IPS-20b (cell line): ENCODE results near the gene HSD17B8.
"Not testable (repeated sequence)": the region's sequence is repeated elsewhere in the genome, so short reads cannot be mapped to it uniquely, and the experiment has no call there.

Source experiments
- H3K27ac ChIP-seq: one replicate; pipeline ENCODE4 v1.5.1; 2013; ENCODE audit warnings: low read length
- H3K27me3 ChIP-seq: 2 replicates; pipeline ENCODE4 v1.6.1; 2013; ENCODE audit warnings: mild to moderate bottlenecking, low read length, inconsistent platforms; ENCODE audit not compliant: insufficient read depth
- H3K36me3 ChIP-seq: 2 replicates; pipeline ENCODE4 v1.6.1; 2013; ENCODE audit warnings: low read depth, mild to moderate bottlenecking, inconsistent platforms, low read length, moderate library complexity; ENCODE audit not compliant: insufficient read depth
- H3K4me1 ChIP-seq: 2 replicates; pipeline ENCODE4 v1.6.1; 2013; ENCODE audit warnings: mild to moderate bottlenecking, control low read depth, inconsistent platforms, low read length, moderate library complexity; ENCODE audit not compliant: insufficient read depth
- H3K4me3 ChIP-seq: 2 replicates; pipeline ENCODE4 v1.5.1; 2013; ENCODE audit warnings: mild to moderate bottlenecking, low read length, inconsistent platforms
- H3K9ac ChIP-seq: 2 replicates; pipeline ENCODE4 v1.6.1; 2013; ENCODE audit warnings: low read depth, mild to moderate bottlenecking, inconsistent platforms, low read length, moderate library complexity
- H3K9me3 ChIP-seq: 2 replicates; pipeline ENCODE4 v1.6.1; 2013; ENCODE audit warnings: mild to moderate bottlenecking, low read depth, low read length, inconsistent platforms; ENCODE audit not compliant: insufficient read depth

The HSD17B8 gene

DNA sequence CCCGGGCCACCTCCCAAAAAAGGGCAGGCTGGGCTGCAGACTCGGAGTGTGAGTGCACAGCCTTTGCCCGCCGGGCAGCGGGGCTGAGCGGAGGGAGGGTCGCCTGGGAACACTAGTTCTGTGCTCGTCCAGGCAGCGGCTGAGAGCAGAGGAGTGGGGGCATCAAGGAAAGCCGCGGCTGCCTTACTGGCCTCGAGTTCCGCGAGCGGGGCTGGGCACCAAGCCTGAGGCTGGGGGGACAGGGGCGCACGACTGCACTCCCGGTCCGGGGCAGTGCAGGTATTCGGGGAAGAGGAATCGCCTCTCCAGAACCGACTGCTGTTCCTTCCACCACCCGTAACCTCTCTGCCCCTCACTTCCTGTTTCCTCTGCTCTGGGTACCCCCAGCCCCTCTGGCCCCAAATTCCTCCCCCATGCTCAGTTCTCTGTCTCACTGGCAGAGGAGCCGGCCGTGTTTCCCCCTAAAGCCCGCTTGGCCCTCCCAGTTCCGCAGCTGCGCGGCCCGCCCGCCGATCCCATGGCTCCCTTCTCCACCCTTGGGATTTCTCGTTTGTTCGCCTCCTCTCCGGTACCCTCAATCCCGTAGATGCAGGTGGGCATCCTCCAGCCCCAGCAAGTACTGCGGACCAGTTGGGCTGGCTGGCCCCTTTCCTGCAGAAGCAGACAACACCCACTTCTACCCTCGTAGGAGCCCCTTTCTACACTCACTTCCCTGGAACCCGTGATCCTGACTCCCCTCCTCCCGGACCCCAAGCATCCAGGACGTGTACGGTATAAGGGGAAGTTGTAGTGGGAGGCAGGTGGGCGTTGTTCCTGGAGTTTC, 8.9 kb downstream of the HSD17B8 start:
- H3K9me3 ChIP-seq = no peaks in the 10 kb centered on the region
- no peak overlapping the region for H3K27ac ChIP-seq
- peaks cover 17% of the 10 kb centered on the region for H3K36me3 ChIP-seq
- H3K27me3 ChIP-seq = peaks cover 77% of the 10 kb centered on the region
- peak overlapping the region; percentile 78 for H3K4me3 ChIP-seq
- peak overlapping the region; percentile 65; the same call in 1 of the 2 replicates for H3K9ac ChIP-seq
- H3K4me1 ChIP-seq = peaks cover 12% of the 10 kb centered on the region; the same call in 1 of the 2 replicates

DNA sequence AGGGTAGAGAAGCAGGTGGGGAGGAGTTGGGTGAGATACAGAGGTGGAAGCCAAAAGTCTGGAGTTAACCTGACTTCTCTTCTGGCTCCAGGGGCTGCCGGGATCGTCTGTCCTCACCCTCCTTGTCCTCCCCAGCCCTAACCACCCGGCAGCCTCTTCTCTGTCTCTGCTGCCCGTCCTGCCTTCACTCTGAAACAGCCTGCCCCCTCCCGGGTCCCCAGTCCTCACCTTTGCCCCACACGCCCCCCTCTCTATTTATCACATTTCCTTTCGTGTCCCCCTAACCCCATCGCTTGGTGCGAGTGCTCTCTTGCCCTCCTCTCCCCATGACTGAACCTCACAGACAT, 9.5 kb downstream of the HSD17B8 start:
- H3K4me1 ChIP-seq = peaks cover 10% of the 10 kb centered on the region; the same call in 1 of the 2 replicates
- H3K36me3 ChIP-seq = peaks cover 17% of the 10 kb centered on the region
- H3K9ac ChIP-seq = peak overlapping the region; percentile 65; the same call in 1 of the 2 replicates
- H3K9me3 ChIP-seq = no peaks in the 10 kb centered on the region
- peak overlapping the region; percentile 78 for H3K4me3 ChIP-seq
- H3K27ac ChIP-seq = no peak overlapping the region
- peaks cover 83% of the 10 kb centered on the region for H3K27me3 ChIP-seq

DNA sequence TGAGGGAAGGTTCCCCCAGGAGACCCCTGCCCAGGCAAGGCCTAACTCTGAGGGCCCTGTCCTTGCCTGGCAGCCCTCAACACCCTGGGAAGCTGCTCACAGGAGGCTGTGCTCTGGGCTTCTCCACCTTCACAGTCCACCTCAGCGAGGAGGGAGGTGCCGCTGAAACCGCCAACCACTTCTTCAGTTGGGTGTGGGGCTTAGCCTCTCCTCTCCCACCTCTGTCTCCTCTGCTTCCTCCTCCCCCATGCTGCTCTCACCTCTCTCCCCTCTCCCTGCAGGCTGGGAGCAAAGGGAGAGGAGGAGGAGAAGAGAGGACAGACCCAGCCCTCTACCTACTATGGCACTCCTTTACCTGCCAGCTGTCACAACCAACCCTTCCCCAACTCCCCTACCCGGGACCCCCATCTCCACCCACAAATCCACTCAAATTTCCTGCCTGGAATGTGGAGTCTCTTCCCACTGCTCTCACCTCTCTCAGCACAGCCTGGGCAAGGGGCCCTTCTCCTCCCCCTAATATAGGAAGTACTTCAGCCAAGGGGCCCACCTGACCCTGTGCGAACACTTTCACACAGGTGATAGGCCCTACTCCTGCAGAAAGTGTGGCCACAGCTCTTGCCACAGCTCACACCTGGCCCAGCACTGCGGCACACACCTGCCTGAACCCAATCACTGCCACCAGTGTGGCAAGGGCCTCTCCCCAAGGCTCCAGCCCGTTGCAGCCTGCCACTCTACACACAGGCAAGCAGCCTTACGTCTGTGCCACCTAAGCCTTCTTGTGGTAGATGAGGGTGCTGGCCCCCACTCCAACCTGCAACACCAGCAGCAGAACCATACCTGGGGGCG, 11.0 kb downstream of the HSD17B8 start:
- Histone ChIP-seq H3K27me3 (peaks cover 96% of the 10 kb centered on the region), H3K4me3 (no peak overlapping the region), H3K9me3 (no peaks in the 10 kb centered on the region), H3K36me3 (peaks cover 5% of the 10 kb centered on the region; the same call in 1 of the 2 replicates), H3K27ac (no peak overlapping the region), H3K4me1 (peaks cover 6% of the 10 kb centered on the region; the same call in 1 of the 2 replicates), H3K9ac (no peak overlapping the region)

DNA sequence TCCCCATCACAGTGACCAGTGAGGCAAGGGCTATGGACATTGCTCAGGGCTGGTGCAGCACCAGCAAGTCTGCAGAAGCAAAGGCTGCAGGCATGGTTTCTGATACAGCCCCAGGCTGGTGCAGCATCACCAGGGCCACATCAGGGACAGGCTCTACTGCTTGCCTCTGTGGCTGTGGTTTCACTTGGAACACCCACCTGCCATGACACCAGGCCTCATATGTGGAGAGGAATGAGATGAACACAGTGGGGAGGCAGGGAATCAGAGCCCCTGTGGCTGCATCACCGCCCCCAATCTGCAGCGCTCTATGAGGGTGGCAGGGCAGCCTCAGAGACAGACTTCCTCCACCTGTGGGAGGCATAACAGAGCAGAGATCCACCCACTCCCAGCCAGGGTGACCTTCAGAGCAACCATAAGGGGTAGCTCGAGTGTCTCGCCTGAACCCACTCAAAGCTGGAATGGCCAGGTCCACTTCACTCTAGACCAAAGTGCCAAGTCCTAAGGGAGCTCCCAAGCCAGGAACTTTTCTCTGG, 11.7 kb downstream of the HSD17B8 start:
- peaks cover 6% of the 10 kb centered on the region; the same call in 1 of the 2 replicates for H3K4me1 ChIP-seq
- H3K4me3 ChIP-seq = no peak overlapping the region
- H3K9me3 ChIP-seq = no peaks in the 10 kb centered on the region
- peaks cover 91% of the 10 kb centered on the region for H3K27me3 ChIP-seq
- H3K9ac ChIP-seq = no peak overlapping the region
- H3K27ac ChIP-seq = no peak overlapping the region
- no peaks in the 10 kb centered on the region for H3K36me3 ChIP-seq

DNA sequence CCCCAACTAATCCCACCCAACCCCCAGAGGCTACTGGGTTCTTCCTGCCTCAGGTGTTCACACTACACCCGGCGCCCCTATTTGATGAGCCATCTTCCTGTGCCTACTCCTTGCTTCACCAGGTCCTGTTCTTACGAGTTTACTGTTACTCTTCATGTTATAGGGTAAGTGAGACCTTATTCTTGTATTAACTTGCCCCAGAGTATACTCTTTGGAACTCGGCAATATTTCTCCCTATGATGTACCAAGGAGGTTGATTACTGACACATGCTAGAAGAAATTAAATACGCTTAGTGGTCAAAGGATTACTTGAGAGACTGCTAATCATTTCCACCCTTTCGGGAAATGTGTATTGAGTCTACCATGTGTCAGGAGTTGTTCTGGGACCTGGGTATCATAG, 12.8 kb downstream of the HSD17B8 start:
- H3K36me3 ChIP-seq = no peaks in the 10 kb centered on the region
- no peak overlapping the region for H3K4me3 ChIP-seq
- H3K9ac ChIP-seq = no peak overlapping the region
- H3K27me3 ChIP-seq = peaks cover 81% of the 10 kb centered on the region
- no peaks in the 10 kb centered on the region for H3K9me3 ChIP-seq
- peaks cover 6% of the 10 kb centered on the region; the same call in 1 of the 2 replicates for H3K4me1 ChIP-seq
- no peak overlapping the region for H3K27ac ChIP-seq

DNA sequence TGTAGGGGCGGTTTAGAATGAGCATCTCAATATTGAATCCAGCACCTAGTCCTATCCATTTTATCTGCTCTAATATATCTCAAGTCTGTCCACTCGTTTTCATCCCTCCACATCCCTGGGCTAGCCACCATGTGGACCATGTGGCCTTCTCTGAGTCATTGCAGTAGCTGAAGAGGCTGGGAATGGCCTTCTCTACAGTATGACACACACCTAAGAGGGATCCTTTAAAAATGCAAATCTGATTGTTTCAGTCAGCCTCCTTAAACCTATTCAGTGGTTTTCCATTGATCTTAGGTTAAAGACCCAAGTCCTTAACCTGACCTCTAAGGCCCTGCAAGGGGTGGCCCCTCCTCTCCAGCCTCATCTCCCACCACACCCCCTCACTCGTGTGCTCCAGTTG, 13.2 kb downstream of the HSD17B8 start:
- Histone ChIP-seq H3K27ac (no peak overlapping the region), H3K36me3 (no peaks in the 10 kb centered on the region), H3K4me1 (peaks cover 2% of the 10 kb centered on the region; the same call in 1 of the 2 replicates), H3K9me3 (no peaks in the 10 kb centered on the region), H3K27me3 (peaks cover 77% of the 10 kb centered on the region), H3K4me3 (no peak overlapping the region), H3K9ac (no peak overlapping the region)

DNA sequence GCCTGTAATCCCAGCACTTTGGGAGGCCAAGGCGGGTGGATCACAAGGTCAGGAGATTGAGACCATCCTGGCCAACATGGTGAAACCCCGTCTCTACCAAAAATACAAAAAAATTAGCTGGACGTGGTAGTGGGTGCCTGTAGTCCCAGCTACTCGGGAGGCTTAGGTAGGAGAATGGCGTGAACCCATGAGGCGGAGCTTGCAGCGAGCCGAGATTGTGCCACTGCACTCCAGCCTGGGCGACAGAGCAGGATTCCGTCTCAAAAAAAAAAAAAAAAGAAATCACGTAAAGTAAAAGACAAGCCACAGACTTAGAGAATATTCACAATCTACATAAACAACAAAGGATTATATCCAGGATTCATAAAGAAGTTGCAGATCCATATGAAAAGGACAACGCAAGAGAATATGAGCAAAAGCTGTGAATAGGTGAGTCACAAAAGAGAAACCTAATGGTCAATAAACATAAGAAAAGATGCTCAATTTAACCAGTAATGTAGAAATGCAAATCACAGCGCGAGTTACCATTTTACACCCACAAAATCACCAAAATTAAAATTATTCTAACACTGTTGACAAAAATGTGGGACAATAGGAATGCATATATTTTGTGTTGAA, 22.2 kb downstream of the HSD17B8 start:
- H3K27me3 ChIP-seq, H3K9me3 ChIP-seq: not testable (repeated sequence)

DNA sequence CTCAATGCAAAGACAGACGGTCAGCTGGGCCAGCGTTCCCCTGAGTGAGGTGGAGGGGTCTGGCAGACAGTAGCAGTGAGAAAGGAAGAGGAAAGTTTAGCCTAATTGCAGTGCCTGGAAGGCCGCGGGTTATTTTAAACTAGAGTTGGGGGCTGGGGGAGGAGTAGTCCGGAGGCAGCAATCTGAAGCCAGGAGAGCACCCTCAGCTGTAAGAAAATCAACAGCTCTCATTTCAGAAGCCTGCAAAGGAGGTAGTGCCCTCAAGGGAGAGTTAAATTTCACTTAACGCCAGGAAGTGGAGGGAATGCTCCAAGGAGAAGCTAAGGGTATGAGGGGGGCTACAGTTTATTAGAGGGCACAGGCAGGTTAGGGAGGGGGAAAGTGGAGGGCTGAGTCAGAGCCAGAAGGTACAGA, 30.8 kb downstream of the HSD17B8 start:
- Histone ChIP-seq H3K27me3 (0 out of 2 replicates have a peak, but pooled peaks cover 11% of the 10 kb centered on the region), H3K9me3 (no peaks in the 10 kb centered on the region), H3K27ac (no peak overlapping the region), H3K4me3 (no peak overlapping the region), H3K36me3 (no peaks in the 10 kb centered on the region), H3K4me1 (no peaks in the 10 kb centered on the region), H3K9ac (no peak overlapping the region)

More for the DNA sequence above, 22.2 kb downstream of the HSD17B8 start:
- not testable (repeated sequence) for H3K36me3 ChIP-seq, H3K27ac ChIP-seq
- peak overlapping the region; percentile 15 for H3K4me3 ChIP-seq
- H3K9ac ChIP-seq = peak overlapping the region; percentile 14; the same call in 1 of the 2 replicates
- peaks cover 12% of the 10 kb centered on the region; the same call in 1 of the 2 replicates for H3K4me1 ChIP-seq

DNA sequence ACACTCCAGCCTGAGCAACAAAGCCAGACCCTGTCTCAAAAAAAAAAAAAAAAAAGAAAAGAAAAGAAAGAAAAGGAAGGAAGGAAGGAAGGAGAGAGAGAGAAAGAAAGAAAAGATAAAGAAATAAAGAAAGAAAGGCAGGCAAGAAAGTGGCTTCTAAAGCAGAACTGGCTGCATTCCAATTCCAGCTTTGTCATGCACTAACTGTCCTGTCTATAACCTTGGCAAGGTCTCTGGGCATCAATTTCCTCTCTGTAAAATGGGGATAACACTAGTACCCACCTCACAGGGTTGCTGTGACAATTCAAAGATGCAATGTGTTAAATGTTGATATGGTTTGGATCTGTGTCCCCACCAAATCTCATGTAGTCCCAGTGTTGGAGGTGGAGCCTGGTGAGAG, 31.9 kb downstream of the HSD17B8 start:
- Histone ChIP-seq H3K9ac (no peak overlapping the region), H3K27me3 (0 out of 2 replicates have a peak, but pooled peaks cover 13% of the 10 kb centered on the region), H3K27ac (no peak overlapping the region), H3K4me3 (no peak overlapping the region), H3K4me1 (no peaks in the 10 kb centered on the region), H3K36me3 (no peaks in the 10 kb centered on the region), H3K9me3 (no peaks in the 10 kb centered on the region)

DNA sequence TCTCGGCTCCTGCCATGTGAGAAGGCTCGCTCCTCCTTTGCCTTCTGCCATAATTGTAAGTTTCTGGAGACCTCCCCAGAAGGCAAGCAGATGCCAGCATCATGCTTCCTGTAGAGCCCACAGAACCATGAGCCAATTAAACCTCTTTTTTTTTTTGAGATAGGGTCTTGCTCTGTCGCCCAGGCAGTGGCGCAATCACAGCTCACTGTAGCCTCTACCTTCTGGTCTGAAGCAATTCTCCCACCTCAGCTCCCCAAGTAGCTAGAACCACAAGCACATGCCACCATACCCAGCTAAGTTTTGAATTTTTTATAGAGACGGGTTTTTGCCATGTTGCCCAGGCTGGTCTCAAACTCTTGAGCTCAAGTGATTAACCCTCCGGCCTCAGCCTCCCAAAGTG, 32.4 kb downstream of the HSD17B8 start:
- Histone ChIP-seq H3K27me3 (peaks cover 15% of the 10 kb centered on the region; the same call in 1 of the 2 replicates), H3K36me3 (no peaks in the 10 kb centered on the region), H3K27ac (no peak overlapping the region), H3K4me3 (no peak overlapping the region), H3K9me3 (no peaks in the 10 kb centered on the region), H3K9ac (no peak overlapping the region), H3K4me1 (no peaks in the 10 kb centered on the region)

DNA sequence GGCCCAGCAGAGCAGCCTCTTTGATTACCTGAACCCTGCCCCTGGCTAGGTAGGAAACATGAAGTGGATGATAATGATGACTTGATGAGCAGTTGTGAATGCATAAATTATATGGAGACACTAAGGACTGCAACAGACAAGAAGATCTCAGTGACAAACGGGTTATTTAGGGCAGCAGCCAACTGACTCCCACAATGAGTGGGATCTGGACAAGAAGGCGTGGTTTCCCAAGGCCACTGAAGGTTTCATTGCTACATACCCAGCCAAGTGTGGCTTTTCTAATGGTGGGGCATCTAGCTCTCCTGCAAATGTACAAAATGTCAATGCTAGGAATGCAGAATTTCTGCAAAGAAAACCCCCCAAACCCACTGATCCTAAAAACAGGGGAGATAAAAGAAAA, 33.3 kb downstream of the HSD17B8 start:
- no peaks in the 10 kb centered on the region for H3K9me3 ChIP-seq
- no peak overlapping the region for H3K9ac ChIP-seq
- H3K27me3 ChIP-seq = peaks cover 20% of the 10 kb centered on the region; the same call in 1 of the 2 replicates
- H3K36me3 ChIP-seq = no peaks in the 10 kb centered on the region
- H3K27ac ChIP-seq = no peak overlapping the region
- no peak overlapping the region for H3K4me3 ChIP-seq
- no peaks in the 10 kb centered on the region for H3K4me1 ChIP-seq
